GM18526 (cell line): ENCODE data around the gene TFCP2L1.

Experiments
- POLR2A ChIP-seq: IDR thresholded peaks from 3 replicates; pipeline ENCODE4 v1.6.1; 2011; ENCODE audit not compliant: insufficient read length; ENCODE audit errors: extremely low read depth

Gene TFCP2L1

DNA sequence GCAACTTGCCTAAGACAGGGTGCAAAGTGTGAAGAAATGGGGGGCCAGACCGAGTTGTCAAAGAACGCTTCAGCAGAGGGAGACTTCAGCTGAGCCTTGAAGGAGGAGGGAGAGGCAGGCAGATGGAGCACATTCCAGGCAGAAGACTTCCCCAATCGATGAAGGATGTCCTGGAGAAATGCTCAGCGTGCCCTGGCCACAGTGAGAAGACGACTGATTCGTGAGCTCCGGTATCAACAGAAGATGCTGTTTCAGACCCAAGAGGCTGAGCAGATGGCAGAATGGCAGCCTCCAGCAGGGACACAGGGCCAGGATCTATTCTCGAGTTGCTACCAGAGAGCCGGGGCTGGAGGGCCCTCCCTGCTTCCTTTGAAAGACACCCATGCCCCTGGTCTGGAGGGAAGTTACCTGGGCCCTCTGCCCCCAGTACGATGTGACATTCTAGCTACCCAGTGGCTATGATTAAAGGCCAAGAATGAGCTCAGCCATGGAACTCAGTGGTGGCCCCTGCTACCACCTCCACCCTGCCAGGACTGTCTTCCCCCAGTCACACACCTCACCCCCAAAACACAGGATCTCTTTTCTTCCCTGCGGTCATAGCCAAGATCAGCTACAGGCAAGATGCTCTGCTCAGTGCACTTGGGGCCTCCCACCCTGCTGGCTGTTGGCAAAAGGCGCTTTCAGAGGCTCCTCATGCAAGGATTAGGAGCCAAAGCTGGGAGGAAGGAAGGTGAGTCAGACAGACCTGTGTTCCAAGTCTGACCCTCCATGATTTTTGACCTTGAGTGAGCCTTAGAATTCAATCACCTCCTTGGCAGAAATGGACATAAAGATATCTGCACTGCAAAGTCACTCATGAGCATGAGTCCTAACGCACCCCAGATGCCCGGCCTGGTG, 84.3 kb downstream of the TFCP2L1 start:
- TF ChIP-seq POLR2A: no peak

DNA sequence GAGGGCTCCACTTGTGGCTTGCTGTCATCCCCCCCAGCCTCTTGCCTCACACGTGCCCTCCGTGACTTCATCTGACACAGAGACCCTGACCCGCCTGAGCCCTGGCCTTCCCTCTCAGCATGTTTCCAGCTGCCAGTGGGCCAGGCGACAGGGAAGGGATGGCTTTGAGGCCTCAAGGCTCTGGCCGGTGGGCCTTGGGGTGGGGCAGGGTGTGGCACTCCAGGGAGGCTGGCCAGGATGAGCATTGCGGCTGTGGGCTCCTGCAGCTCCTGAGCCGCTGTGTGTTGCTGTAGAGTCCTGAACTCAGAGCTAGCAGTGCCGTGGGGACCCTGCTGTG, 85.0 kb downstream of the TFCP2L1 start:
- TF ChIP-seq POLR2A: no peak

DNA sequence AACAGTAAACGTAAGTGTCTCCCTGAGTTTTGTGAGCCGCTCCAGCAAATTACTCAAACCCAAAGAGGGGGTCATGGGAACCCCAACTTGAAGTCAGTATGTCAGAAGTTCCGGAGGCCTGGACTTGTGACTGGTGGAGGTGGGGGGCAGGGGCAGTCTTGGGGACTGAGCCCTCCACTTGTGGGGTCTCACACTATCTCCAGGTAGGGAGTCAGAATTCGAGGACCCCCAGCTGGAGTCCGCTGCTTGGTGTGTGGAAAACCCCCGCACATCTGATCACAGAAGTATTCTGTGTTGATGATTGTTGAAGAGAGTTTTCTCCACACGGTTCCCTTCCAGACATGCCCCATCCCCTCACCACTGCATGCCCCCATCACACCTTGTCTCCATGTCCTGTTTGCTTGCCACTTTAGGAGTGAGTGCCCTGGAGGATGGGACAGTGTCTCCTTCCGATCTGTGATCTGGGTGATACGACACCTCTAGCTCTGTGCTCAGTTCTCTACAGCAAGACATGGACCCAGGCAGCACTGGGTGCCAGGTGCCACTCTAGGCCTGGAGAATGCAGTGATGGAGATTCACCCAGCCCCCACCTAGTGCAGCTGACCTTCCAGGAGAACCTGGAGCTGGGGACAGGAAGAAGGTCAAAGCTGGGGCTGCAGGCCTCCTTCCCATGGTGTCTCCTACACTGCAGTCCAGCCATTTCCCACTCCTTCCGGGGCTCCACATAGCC, 85.6 kb downstream of the TFCP2L1 start:
- TF ChIP-seq POLR2A: no peak

DNA sequence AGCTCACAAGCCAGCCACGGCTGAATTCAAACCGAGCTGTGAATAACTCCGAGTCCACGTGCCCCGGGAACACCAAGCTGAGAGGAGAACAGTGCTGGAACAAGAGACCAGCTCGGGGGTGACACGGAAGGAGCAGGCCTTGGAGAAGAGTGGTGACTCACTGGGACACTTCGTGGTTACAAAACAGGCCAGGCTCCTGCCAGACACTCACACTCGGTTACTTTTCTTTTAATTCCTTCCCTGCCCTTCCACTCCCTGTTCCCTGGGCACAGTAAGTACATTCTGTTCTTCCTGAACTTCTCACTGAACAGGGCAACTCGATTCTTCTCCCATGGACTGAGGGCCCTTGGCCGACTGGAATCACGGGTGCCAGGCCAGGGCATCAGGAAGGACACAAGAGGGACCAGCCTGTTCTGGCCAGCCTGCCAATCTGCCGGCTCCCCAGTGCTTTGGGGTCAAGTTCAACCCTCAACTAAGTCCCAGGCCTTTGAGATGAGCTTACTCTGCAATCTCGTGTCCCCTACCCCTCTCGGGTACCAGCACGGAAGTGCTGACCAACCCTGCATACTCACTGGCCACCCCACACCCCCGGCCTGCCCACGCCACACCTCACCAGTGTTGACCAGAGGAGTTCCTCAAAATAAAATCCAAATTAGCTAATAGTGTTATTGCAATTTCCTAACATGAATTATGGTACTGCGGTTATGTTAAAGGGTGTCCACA, 87.5 kb downstream of the TFCP2L1 start:
- TF ChIP-seq POLR2A: no peak

DNA sequence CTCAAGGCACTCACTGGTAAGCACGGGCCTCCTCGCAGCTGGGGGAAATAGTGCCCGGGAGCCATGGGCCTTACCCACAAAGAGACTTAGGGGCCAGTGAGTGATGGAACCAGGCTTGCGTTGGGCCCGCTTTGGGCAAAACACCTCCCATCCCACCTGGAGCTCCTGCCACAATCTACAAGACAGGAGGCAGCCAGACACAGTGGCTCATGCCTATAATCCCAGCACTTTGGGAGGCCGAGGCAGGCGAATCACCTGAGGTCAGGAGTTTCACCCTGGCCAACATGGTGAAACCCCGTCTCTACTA, 88.2 kb downstream of the TFCP2L1 start:
- TF ChIP-seq POLR2A: no peak

DNA sequence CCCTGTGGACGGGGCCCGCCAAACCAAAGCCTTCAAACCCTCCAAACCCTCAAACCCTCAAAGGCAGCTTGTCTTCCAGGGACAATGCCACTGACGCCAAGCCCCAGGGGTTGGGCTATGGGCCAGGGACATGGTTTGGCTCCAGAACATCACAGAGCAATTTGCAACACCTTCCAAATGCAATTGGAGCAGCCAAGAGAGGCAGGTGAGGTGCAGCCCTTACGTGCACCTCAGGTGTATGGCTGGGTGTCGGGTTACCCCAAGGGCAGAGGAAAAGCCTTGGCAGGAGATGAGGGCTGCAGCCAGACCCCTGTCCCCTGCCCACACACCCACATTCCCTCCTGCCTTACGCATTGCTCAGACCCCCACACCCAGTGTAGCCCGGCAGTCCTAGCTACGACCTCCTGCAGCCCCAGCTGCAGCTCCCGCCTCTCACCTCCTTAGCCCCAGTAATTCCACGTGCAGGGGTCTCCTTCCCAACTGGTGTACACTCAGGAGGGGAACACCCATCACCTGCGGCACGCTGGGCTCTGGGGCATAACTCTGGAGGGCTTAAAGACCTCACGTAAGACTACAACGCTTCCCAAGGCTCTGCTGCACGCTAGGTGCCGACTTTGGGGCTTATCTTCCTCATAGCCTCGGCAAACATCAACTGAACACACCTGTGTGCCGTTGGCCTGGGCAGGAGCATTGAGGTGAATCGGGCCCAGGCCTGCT, 88.7 kb downstream of the TFCP2L1 start:
- TF ChIP-seq POLR2A: no peak

DNA sequence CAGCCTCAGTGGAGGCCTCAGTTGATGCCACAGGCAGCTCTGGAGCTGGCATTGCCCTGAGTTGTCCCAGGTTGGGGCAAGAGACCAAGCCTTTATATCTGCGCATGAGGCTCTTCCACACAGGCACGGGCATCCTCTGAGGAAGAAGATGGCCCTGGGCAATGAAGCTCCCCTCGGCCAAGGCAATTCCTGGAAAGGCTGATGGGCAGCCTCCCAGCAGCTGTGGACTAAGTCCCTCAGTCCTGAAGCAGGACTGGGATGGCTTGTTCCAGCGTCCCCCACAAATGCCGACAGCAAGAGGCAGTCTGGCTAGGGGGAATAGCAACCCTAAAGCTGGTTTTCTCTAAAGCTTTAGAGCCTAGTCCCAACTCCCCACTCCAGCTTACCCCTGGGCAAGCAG, 90.0 kb downstream of the TFCP2L1 start:
- no peak for TF ChIP-seq POLR2A

DNA sequence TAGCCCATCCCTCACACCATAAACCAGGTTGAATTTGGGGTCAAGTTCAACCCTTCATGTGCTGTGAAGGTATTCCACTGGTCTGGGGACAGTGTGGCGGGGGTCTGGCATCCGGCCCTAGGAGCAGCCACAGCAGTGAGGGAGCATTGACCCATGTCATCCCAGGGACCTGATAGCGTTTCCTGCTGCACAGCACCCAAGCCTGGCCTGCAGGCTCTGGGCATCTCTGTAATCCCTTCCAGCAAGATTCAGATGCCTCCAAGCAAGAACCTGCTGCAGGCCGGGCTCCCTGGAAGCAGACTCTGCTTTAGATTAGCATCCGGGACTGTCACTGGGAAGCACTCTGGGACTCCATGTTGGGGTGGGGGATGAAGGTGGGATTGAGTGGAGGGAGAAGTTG, 90.4 kb downstream of the TFCP2L1 start:
- no peak for TF ChIP-seq POLR2A

DNA sequence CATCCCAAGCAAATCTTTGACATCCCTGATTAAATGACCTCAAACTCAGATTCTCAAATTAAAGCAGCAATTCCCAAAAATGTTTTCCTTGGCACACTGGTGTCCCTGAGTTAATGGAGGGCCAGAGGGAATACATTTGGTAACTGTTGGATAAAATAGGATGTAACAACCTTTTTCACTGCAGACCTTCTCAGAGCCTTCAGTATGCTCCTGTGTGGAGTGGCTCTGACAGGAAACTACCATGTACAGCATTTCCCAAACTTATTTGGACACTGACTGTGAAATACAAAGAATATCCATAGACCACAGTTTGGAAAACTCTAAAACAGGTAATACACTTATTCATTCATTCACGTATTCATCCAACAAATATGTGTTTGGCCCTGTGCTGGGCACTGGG, 91.8 kb downstream of the TFCP2L1 start:
- no peak for TF ChIP-seq POLR2A

DNA sequence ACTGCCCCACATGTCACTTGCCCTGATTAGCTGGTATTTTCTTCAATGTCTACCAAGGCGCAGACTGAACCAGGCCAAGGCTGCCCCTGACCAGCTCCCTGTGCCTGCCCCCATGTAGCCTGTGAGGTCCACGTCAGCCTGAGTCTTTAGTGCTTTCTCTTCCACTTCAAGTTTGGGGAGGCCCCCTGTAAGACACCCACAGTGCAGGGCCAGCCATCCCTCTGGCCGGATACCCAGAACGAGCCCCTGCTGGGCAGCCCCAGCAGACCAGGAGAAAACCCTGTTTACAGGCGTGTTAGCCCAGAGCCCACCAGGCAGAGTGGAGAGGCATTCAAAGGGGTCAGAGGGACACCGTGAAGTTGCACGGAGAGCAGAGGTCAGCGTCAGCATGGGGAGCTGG, 92.4 kb downstream of the TFCP2L1 start:
- TF ChIP-seq POLR2A: no peak

DNA sequence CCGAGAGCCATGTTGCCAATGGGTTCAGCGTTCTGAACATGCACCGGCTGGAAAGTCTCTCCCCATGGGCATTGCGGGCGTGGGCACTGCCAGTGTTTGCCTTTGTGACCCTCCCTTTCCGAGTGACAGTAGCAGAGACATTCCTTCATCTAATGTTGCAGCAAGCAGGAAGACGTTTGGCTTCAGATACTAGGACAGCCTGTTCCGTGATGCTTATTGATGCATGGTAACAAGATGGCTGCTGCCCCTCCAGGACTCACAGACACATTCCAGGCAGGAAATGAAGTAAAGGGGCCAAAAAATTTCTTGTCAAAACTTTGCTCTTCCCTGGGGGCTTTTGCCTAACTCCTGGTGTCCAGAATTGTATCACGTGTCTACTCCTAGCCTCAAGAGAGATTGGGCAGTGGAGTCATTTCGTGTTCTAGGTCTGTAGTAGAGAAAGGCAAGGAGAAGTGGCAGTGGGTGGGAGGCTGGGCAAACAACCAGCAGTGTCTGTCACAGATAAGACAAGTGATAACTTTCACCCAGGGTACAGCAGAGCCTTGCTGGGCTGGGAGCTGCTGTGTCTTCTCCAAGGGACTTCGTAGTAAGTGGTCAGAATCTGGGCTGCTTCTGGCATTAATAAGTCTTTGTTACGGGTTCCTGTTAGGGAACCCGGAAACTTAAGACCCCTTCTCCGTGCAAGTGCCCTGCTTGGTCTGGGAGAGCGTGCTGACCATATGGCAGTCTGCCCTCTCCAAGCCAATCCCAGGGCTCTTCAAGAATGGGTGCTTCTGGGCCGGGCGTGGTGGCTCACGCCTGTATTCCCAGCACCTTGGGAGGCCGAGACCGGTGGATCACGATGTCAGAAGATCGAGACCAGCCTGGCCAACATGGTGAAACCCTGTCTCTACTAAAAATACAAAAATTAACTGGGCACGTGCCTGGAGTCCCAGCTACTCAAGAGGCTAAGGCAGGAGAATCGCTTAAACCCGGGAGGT, 93.5 kb downstream of the TFCP2L1 start:
- no peak for TF ChIP-seq POLR2A

DNA sequence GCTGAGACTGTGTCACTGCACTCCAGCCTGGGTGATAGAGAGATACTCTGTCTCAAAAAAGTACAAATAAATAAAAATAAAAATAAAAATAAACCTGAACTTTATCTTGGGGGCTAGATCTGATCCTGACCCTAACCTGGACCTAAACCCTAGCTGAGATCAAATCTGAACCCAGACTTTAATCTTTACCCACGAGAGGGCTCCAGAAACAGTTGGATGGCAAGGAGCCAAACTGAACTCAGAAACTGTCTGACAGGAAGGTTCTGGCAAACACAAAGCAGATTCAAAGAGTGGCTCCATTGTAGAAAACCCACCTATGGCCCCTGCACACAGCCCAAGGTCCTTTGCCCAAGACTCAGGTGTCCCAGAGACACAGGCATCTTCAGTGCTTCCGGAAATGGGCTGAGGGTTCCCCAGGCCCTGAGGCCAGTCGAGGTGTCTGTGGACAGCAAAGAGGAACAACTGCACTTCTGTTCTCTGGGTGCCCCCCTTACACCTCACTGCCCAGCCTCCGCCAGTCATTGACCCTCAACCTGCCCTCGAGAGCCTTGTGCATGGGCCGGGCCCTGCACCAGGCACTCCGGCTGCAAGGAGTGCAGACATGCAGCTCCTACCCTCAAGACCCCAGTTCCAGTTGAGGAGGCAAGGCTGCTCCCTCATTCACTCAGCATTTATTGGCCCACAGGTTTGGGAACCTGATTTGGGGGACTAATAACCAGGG, 95.2 kb downstream of the TFCP2L1 start:
- TF ChIP-seq POLR2A: no peak

DNA sequence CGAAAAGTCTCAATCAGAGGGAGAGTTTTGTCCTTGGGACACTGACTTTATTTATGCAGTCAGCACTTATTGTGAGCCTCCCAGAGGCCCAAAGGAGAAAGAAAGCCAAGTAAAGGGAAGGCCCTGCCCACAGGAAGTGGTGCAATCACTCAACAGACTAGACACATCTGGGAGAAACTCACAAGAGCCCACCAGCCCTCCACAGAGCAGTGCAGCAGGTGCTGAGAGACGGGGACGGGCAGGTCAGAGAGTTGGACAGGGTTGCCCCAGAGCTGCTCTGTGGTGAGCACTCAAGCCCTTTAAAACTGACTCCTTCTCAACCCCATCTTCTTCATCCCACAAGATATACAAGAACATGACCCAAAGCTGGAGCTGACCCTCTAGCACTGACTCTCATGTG, 96.0 kb downstream of the TFCP2L1 start:
- TF ChIP-seq POLR2A: no peak

DNA sequence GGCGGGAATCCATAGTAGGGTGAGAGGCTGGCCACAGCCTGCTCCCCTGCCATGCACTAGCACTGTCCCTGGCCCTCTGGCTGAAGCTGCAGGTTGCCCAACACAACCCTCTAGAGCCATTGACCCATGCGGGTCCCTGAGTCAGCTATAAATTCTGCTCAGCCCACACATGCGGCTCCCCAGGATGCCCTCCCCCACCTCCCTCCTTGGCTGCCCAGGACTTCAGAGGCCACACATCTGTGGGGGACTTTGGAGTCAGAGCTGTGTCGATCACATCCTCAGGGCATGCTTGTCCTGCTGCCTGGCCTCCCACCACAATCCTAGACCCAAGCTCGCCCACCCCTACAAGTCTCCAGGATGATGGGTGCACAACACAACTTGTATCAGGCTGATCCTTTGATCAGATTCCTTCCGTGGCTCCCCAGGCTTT, 97.0 kb downstream of the TFCP2L1 start:
- TF ChIP-seq POLR2A: no peak

DNA sequence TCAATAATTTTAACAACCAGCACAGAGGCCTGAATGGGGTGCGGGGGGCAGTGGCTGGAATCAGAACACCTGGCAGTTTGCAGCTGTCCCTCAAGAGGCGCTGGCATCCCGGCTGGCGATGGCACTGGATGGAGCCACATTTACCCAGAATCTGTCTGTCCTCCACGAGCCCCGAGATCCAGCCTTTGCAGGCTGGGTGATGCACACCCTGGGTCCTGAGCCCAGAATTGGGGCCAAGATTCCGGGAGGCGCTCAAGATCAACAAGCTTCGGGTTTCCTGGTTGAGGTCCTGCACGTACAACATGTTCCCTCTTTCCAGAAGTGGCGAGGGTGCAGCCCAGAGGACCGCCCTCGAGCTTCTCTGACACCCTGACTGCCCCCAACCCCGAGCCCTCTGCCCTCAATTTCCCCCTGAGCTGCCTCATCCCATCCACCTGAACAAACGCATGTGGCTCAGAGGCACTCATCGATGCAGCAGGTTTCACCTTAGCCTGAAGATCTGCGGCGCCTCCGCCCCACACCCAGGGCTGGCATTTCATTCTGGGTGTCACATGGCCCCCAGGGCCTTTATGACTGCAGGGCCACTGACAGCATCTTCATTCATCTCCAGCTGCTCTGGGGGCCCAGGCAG, 97.5 kb downstream of the TFCP2L1 start:
- TF ChIP-seq POLR2A: no peak
